ENCODE results near the gene TBCB. TPM values are rescaled to one million over a fixed set of nuclear protein-coding genes. Genes with fewer than 3 reads are reported as not detected.
"Not testable (repeated sequence)": the region's sequence is repeated elsewhere in the genome, so short reads cannot be mapped to it uniquely, and the experiment has no call there.

TBCB gene
- polyA plus RNA-seq, 3 donors from 2014 or later: 341 to 445 (median 385) TPM

DNA sequence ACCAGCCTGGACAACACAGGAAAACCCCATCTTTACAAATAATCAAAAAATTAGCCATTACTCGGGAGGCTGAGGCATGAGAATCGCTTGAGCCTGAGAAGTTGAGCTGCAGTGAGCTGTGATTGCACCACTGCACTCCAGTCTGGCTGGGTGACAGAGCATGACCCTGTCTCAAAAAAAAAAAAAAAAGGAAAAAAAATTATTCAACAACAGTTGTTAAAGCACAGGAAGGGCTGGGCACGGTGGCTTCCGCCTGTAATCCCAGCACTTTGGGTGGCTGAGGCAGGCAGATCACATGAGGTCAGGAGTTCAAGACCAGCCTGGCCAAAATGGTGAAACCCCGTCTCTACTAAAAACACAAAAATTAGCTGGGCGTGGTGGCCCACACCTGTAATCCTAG, 16.0 kb downstream of the TBCB start:
- not testable (repeated sequence) for H3K36me3 Mint-ChIP-seq; H3K9me3 Mint-ChIP-seq; H3K27me3 Mint-ChIP-seq (ENCODE audit: low read depth in 3 of 3)
- H3K4me1 Mint-ChIP-seq: peaks cover 39 to 44% of the 10 kb centered on the region in 2 donors
- peak overlapping the region in 4 of 5 donors; percentile 21 to 58 (median 50) for H3K4me3 Mint-ChIP-seq
- DNase-seq: peak; percentile 38 to 65 (median 51)
- peak overlapping the region; percentile 68 to 90 (median 82) for H3K27ac Mint-ChIP-seq

GRCh38 chr19:36134867-36135266, 19.6 kb downstream of the TBCB start:
- peaks cover 24 to 38% of the 10 kb centered on the region in 2 donors for H3K4me1 Mint-ChIP-seq
- H3K27ac Mint-ChIP-seq; H3K9me3 Mint-ChIP-seq; H3K4me3 Mint-ChIP-seq; DNase-seq; H3K27me3 Mint-ChIP-seq (ENCODE audit: low read depth in 3 of 3); H3K36me3 Mint-ChIP-seq: not testable (repeated sequence)

DNA sequence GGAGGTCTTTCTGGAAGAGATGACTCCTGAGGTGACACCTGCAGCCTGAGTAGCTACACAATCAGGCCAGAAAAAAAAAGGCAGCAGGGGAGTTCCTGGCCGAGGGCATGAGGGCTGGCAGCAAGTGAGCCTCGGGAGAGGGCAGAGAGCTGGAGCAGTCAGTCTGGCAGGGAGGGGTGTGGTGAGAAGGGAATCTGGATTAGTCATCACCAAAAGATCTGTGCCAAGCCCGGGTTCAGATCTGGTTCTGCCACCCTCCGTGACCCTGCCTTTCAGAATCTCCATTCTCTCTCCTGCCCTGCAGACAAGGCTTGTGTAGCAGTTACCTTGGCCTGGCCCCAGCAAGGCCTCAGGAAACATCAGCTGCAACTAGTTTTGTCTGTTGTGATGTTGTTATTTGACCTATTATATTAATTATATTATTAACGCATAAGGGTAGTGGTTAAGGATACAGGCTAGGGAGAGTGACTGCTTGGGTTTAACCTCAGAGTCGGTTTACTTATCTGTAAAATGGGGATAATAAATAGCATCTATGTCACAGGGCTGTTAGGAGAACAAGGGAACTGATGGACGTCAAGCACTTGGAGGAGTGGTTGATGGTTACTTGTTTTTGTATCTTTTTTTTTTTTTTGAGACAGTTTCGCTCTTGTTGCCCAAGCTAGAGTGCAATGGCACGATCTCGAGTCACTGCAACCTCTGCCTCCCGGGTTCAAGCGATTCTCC, 21.9 kb downstream of the TBCB start:
- Mint-ChIP-seq H3K9me3 (no peaks in the 10 kb centered on the region), H3K4me1 (peaks cover 20 to 29% of the 10 kb centered on the region in 2 donors), H3K27ac (peak overlapping the region in 1 of 6 donors; percentile 62), H3K4me3 (peak overlapping the region in 2 of 5 donors; percentile 15 to 36), H3K36me3 (peaks cover 6 to 10% (median 8%) of the 10 kb centered on the region in 3 donors), H3K27me3 (ENCODE audit: low read depth in 3 of 3) (peaks cover 6 to 16% (median 10%) of the 10 kb centered on the region in 3 donors)
- DNase-seq: no peak

GRCh38 chr19:36139120-36139472, 23.8 kb downstream of the TBCB start:
- Mint-ChIP-seq H3K4me3 (peak overlapping the region; percentile 94 to 97 (median 97)), H3K36me3 (peaks cover 10 to 16% (median 11%) of the 10 kb centered on the region in 3 donors), H3K9me3 (no peaks in the 10 kb centered on the region), H3K4me1 (peaks cover 13 to 22% of the 10 kb centered on the region in 2 donors), H3K27me3 (ENCODE audit: low read depth in 3 of 3) (peaks cover 6 to 16% (median 10%) of the 10 kb centered on the region in 3 donors), H3K27ac (peak overlapping the region; percentile 86 to 97 (median 94))
- no peak for DNase-seq

- Mint-ChIP-seq H3K4me3 (peak within 1 kb of the TSS; percentile 94 to 97 (median 97)), H3K27me3 (ENCODE audit: low read depth in 3 of 3) (peaks cover 6 to 16% (median 10%) of the 10 kb centered on the region in 3 donors), H3K9me3 (no peaks in the 10 kb centered on the region), H3K4me1 (peaks cover 13 to 22% of the 10 kb centered on the region in 2 donors), H3K36me3 (peaks cover 10 to 19% (median 13%) of the 10 kb centered on the region in 3 donors), H3K27ac (peak within 1 kb of the TSS; percentile 86 to 97 (median 94))
- DNase-seq: peak; percentile 91
Measured at GRCh38 chr19:36139473-36140303, 24.4 kb downstream of the TBCB start, which contains the start of gene CAPNS1. Gene CAPNS1 (plus strand): TSS chr19:36140066. CDS start chr19:36141012, 946 bp downstream.

DNA sequence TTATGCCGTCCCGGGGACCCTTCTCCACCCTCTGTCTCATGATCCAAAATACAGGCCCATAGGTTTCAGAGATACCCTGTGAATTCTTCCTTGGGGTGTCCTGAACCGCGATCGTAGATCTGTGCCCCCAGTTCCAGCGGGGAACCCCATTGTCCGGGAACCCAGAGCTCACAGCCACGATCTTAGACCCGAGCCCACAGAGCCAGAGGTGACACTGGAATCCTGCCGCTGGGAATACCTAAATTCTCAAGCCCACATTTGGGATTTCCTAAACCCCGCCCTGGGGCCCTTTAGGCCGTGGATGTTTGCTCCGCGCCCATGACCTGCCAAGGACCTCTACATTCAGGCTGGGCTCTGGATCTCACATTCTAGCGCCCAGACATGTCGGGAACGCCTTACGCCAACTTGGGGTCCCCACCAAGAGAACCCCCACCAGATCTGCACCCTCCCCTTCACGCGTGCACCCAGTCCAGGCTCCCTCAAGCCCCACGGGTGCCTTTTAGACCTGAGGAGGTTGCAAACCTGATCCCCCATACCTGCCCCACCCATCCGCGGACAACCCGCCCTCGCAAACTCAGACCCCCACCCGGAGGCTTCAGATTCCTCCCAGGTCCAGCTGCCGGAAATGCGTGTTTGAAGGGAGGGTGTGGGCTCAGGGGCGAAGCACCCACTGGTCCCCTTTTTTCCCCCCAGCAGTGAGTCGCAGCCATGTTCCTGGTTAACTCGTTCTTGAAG, 25.2 kb downstream of the TBCB start:
- H3K27ac Mint-ChIP-seq: peak overlapping the region; percentile 86 to 97 (median 94)
- peak in 1 of 3 donors; percentile 26 for DNase-seq
- peak overlapping the region; percentile 94 to 97 (median 97) for H3K4me3 Mint-ChIP-seq
- H3K4me1 Mint-ChIP-seq: peaks cover 13 to 22% of the 10 kb centered on the region in 2 donors
- peaks cover 4 to 16% (median 10%) of the 10 kb centered on the region in 3 donors for H3K27me3 Mint-ChIP-seq (ENCODE audit: low read depth in 3 of 3)
- H3K9me3 Mint-ChIP-seq: no peaks in the 10 kb centered on the region
- peaks cover 10 to 22% (median 16%) of the 10 kb centered on the region in 3 donors for H3K36me3 Mint-ChIP-seq

DNA sequence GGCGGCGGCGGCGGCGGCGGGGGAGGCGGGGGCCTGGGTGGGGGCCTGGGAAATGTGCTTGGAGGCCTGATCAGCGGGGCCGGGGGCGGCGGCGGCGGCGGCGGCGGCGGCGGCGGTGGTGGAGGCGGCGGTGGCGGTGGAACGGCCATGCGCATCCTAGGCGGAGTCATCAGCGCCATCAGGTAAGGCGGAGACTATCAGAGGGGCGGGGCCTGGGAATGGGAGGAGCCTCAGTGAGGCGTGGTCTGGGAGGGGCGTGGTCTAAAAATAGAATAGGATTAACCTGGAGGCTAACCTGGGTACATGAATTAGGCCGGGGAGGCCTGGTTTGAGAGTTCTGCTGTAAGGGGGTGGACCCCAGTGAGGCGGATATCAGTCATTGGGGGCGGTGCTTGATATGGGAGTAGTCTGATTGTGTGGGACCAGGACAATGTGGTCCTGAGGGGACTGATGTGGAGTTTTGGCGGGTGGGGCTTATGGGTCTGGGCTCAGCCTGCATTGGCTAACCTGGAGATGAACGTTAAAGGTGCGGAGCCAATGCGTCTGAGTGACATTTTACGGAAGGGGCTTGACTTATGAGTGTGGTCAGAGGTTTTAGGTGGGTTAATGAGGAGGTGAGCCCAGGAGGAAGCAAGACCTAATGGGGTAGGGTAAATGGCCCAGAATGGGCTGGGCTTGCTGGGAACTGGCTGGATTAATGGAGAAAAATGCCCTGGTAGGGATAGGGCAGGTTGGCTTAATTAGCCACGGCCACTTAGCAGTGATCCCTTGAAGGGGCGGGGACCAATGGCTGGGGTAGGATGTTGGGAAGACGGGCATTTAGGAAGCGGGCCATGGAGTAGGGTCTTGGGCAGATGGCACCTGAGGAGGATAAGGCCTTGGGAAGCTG, 26.0 kb downstream of the TBCB start:
- Mint-ChIP-seq H3K36me3 (peaks cover 11 to 27% (median 16%) of the 10 kb centered on the region in 3 donors), H3K9me3 (no peaks in the 10 kb centered on the region), H3K4me1 (peaks cover 13 to 22% of the 10 kb centered on the region in 2 donors), H3K27ac (peak overlapping the region; percentile 92 to 97 (median 94)), H3K27me3 (ENCODE audit: low read depth in 3 of 3) (peaks cover 4 to 16% (median 10%) of the 10 kb centered on the region in 3 donors), H3K4me3 (peak overlapping the region; percentile 94 to 97 (median 97))
- DNase-seq: peak; percentile 85 to 86 (median 86)

DNA sequence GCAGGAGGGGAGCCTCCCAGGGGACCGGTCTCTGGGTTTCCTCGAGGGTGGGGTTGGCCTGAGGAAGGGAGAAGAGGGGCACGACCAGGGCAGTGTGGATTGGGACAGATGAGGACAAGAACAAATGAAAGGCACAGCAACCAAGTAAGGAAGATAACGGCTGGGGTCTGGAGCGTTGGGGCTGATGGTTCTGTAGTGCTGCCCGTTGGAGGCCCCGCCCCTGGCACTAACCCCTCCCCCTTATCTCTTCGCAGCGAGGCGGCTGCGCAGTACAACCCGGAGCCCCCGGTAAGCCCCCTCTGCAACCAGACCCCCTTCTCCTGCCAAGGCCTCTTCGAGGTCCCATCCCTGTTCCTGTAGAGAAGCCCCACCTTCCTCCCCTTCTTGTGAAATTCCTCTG, 26.8 kb downstream of the TBCB start:
- Mint-ChIP-seq H3K27me3 (ENCODE audit: low read depth in 3 of 3) (peaks cover 7 to 16% (median 10%) of the 10 kb centered on the region in 3 donors), H3K9me3 (no peaks in the 10 kb centered on the region), H3K27ac (peak overlapping the region in 4 of 6 donors; percentile 60 to 95 (median 88)), H3K36me3 (peaks cover 16 to 34% (median 17%) of the 10 kb centered on the region in 3 donors), H3K4me3 (peak overlapping the region in 2 of 5 donors; percentile 94 to 97), H3K4me1 (peaks cover 13 to 21% of the 10 kb centered on the region in 2 donors)
- DNase-seq: no peak

- H3K36me3 Mint-ChIP-seq: peaks cover 19 to 36% (median 19%) of the 10 kb centered on the region in 3 donors
Measured at GRCh38 chr19:36142496-36142895, 27.2 kb downstream of the TBCB start.

DNA sequence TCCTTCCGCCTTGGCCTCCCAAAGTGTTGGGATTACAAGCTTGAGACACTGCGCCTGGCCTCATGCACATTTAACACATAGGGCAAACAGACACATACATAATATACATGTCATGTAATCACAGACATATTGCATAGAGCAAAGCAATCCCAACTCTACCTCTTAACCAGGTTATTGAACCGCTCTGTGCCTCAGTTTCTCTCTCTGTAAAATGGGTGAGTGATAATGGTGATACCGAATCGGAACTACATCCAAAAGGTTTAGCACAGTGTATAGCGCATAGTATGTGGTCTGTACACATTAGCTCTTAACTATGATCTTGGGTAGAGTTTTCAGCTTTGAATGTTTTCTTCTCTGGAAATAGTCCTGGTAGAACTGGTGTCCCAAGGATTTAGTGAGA, 29.4 kb downstream of the TBCB start:
- Mint-ChIP-seq H3K27ac (no peak overlapping the region), H3K4me3 (no peak overlapping the region), H3K36me3 (peaks cover 19 to 46% (median 29%) of the 10 kb centered on the region in 3 donors), H3K9me3 (no peaks in the 10 kb centered on the region), H3K27me3 (ENCODE audit: low read depth in 3 of 3) (peaks cover 6 to 13% (median 9%) of the 10 kb centered on the region in 3 donors), H3K4me1 (peaks cover 16 to 18% of the 10 kb centered on the region in 2 donors)
- no peak for DNase-seq

More at GRCh38 chr19:36142496-36142895, 27.2 kb downstream of the TBCB start:
- Mint-ChIP-seq H3K27ac (peak overlapping the region in 3 of 6 donors; percentile 20 to 71 (median 69)), H3K27me3 (ENCODE audit: low read depth in 3 of 3) (peaks cover 9 to 16% (median 10%) of the 10 kb centered on the region in 3 donors), H3K9me3 (no peaks in the 10 kb centered on the region), H3K4me3 (peak overlapping the region in 3 of 5 donors; percentile 14 to 48 (median 24)), H3K4me1 (peaks cover 13 to 21% of the 10 kb centered on the region in 2 donors)
- no peak for DNase-seq

DNA sequence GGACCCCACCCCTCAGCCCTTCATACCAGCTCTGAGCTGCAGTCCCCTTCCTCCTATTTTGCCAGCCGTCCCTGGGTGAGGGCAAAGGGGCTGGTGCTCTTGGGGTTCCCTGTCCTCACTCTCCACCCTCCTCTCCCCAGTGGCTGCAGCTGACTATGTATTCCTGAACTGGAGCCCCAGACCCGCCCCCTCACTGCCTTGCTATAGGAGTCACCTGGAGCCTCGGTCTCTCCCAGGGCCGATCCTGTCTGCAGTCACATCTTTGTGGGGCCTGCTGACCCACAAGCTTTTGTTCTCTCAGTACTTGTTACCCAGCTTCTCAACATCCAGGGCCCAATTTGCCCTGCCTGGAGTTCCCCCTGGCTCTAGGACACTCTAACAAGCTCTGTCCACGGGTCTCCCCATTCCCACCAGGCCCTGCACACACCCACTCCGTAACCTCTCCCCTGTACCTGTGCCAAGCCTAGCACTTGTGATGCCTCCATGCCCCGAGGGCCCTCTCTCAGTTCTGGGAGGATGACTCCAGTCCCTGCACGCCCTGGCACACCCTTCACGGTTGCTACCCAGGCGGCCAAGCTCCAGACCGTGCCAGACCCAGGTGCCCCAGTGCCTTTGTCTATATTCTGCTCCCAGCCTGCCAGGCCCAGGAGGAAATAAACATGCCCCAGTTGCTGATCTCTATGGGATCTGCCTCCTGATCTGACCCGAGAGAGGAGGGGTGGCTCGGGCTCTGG, 34.6 kb downstream of the TBCB start:
- Mint-ChIP-seq H3K9me3 (no peaks in the 10 kb centered on the region), H3K27me3 (ENCODE audit: low read depth in 3 of 3) (peaks cover 0 to 5% (median 0%) of the 10 kb centered on the region in 3 donors), H3K36me3 (peaks cover 14 to 35% (median 15%) of the 10 kb centered on the region in 3 donors), H3K4me1 (peaks cover 6 to 13% of the 10 kb centered on the region in 2 donors), H3K4me3 (no peak overlapping the region), H3K27ac (peak overlapping the region in 2 of 6 donors; percentile 31 to 72)
- DNase-seq: no peak

DNA sequence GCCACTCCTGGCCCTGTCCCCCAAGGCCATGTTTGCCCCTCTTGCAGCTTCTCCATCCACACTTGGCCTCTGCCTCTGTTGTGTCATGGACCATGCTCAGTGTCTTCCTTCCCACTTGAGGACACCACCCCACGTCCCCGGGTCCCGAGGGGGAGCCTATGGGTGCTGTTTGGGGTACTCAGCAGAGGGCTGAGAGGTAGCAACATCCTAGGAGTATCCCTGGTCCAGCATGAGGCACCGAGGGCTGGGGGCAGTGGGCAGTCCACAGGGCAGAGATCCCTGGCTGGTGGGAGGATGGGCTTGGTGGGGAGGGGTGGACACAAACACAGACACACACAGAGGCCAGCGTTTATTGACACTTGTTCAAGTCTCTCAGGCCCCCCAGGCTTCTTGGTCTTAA, 35.3 kb downstream of the TBCB start:
- H3K4me3 Mint-ChIP-seq: no peak overlapping the region
- H3K27ac Mint-ChIP-seq: no peak overlapping the region
- H3K9me3 Mint-ChIP-seq: no peaks in the 10 kb centered on the region
- H3K27me3 Mint-ChIP-seq (ENCODE audit: low read depth in 3 of 3): peaks cover 0 to 5% (median 0%) of the 10 kb centered on the region in 3 donors
- DNase-seq: no peak
- peaks cover 6 to 13% of the 10 kb centered on the region in 2 donors for H3K4me1 Mint-ChIP-seq
- peaks cover 13 to 34% (median 15%) of the 10 kb centered on the region in 3 donors for H3K36me3 Mint-ChIP-seq

Data from immature natural killer cell (primary cell).